GM21576 (cell line): ENCODE data around the gene CASP8.
"Not testable (repeated sequence)": the region's sequence is repeated elsewhere in the genome, so short reads cannot be mapped to it uniquely, and the experiment has no call there.

ENCODE experiments used
- ATAC-seq: cut with Tn5 transposase; IDR thresholded peaks from one replicate; pipeline ENCODE4 v1.9.1; 2021; ENCODE audit warnings: mild to moderate bottlenecking, moderate library complexity; ENCODE audit not compliant: unreplicated experiment

The CASP8 gene

GRCh38 chr2:201269764-201270163 is 9.4 kb downstream of the CASP8 start:
- no peak for ATAC-seq

- no peak for ATAC-seq
Measured at GRCh38 chr2:201270293-201271001, 10.1 kb downstream of the CASP8 start.

- ATAC-seq: no peak
Measured at GRCh38 chr2:201271917-201272316, 11.6 kb downstream of the CASP8 start.

GRCh38 chr2:201273330-201273983 is 13.1 kb downstream of the CASP8 start:
- no peak for ATAC-seq

GRCh38 chr2:201275069-201275468 is 14.7 kb downstream of the CASP8 start:
- no peak for ATAC-seq

- no peak for ATAC-seq
Measured at GRCh38 chr2:201275990-201276389, 15.7 kb downstream of the CASP8 start.

- no peak for ATAC-seq
Measured at GRCh38 chr2:201276511-201276910, 16.2 kb downstream of the CASP8 start.

- ATAC-seq: no peak
Measured at GRCh38 chr2:201279079-201279478, 18.7 kb downstream of the CASP8 start.

GRCh38 chr2:201280191-201281040 is 20.1 kb downstream of the CASP8 start:
- ATAC-seq: no peak

GRCh38 chr2:201285499-201285898 is 25.2 kb downstream of the CASP8 start:
- ATAC-seq: no peak

GRCh38 chr2:201290457-201291148 is 30.3 kb downstream of the CASP8 start:
- ATAC-seq: not testable (repeated sequence)

GRCh38 chr2:201298462-201299052 is 38.2 kb downstream of the CASP8 start:
- no peak for ATAC-seq

- ATAC-seq: not testable (repeated sequence)
Measured at GRCh38 chr2:201299929-201300328, 39.6 kb downstream of the CASP8 start.

GRCh38 chr2:201307876-201308275 is 47.5 kb downstream of the CASP8 start:
- no peak for ATAC-seq

- ATAC-seq: no peak
Measured at GRCh38 chr2:201308914-201309313, 48.6 kb downstream of the CASP8 start.

GRCh38 chr2:201313362-201313761 is 53.0 kb downstream of the CASP8 start:
- ATAC-seq: no peak

- ATAC-seq: no peak
Measured at GRCh38 chr2:201319511-201319910, 59.2 kb downstream of the CASP8 start.

GRCh38 chr2:201320257-201320656 is 59.9 kb downstream of the CASP8 start:
- ATAC-seq: no peak

GRCh38 chr2:201320701-201321100 is 60.4 kb downstream of the CASP8 start:
- no peak for ATAC-seq

GRCh38 chr2:201322772-201323171 is 62.4 kb downstream of the CASP8 start:
- no peak for ATAC-seq

- ATAC-seq: no peak
Measured at GRCh38 chr2:201327678-201328077, 67.3 kb downstream of the CASP8 start.
